Measurements from ENCODE around the gene HOXB4. TPM values are rescaled to one million over a fixed set of nuclear protein-coding genes. Genes with fewer than 3 reads are reported as not detected.

HOXB4 gene
- 22.6 TPM for total RNA-seq
- polyA plus RNA-seq (ENCODE audit: insufficient read depth, low read depth, low replicate concordance), result 4.4 TPM
- long read RNA-seq, donor 1, transcript HOXB4-201 (2 exons, 3,757 nt), result major isoform, 9 of 9 reads
- long read RNA-seq, donor 1, partial matches to known transcripts, result 0 of 9 reads
- long read RNA-seq, donor 1, other reads (novel, unspliced or antisense), result 0 of 9 reads
- long read RNA-seq, donor 2, partial matches to known transcripts, result 0 of 2 reads
- long read RNA-seq, donor 2, other reads (novel, unspliced or antisense), result 0 of 2 reads
- long read RNA-seq, donor 3, transcript HOXB4-201 (2 exons, 3,757 nt), result major isoform, 13 of 13 reads
- long read RNA-seq, donor 3, partial matches to known transcripts, result 0 of 13 reads
- long read RNA-seq, donor 3, other reads (novel, unspliced or antisense), result 0 of 13 reads
- long read RNA-seq, donor 4, transcript HOXB4-201 (2 exons, 3,757 nt), result major isoform, 7 of 7 reads
- long read RNA-seq, donor 4, partial matches to known transcripts, result 0 of 7 reads
- long read RNA-seq, donor 4, other reads (novel, unspliced or antisense), result 0 of 7 reads
- long read RNA-seq, donor 5, partial matches to known transcripts, result 0 of 1 reads
- long read RNA-seq, donor 5, other reads (novel, unspliced or antisense), result 0 of 1 reads
- long read RNA-seq, donor 6, partial matches to known transcripts, result 0 of 3 reads
- long read RNA-seq, donor 6, other reads (novel, unspliced or antisense), result 0 of 3 reads
- long read RNA-seq, donor 7, partial matches to known transcripts, result 0 of 2 reads
- long read RNA-seq, donor 7, other reads (novel, unspliced or antisense), result 0 of 2 reads
- long read RNA-seq, donor 8, transcript HOXB4-201 (2 exons, 3,757 nt), result major isoform, 13 of 13 reads
- long read RNA-seq, donor 8, partial matches to known transcripts, result 0 of 13 reads
- long read RNA-seq, donor 8, other reads (novel, unspliced or antisense), result 0 of 13 reads
- long read RNA-seq, donor 9, partial matches to known transcripts, result 0 of 4 reads
- long read RNA-seq, donor 9, other reads (novel, unspliced or antisense), result 0 of 4 reads
- long read RNA-seq, donor 10, transcript HOXB4-201 (2 exons, 3,757 nt), result major isoform, 7 of 7 reads
- long read RNA-seq, donor 10, partial matches to known transcripts, result 0 of 7 reads
- long read RNA-seq, donor 10, other reads (novel, unspliced or antisense), result 0 of 7 reads

- Histone ChIP-seq H3K9me3 (ENCODE audit: control insufficient read depth in 2 of 3, insufficient read depth in 1 of 3, low read length in 3 of 3) (no peaks in the 10 kb centered on the region), H3K4me1 (ENCODE audit: control insufficient read depth in 2 of 3, insufficient read depth in 2 of 3, low read depth in 1 of 3, low read length in 3 of 3) (peaks cover 2 to 19% (median 5%) of the 10 kb centered on the region in 3 donors), H3K36me3 (ENCODE audit: control insufficient read depth in 2 of 3, insufficient read depth in 3 of 3, low read length in 3 of 3) (no peaks in the 10 kb centered on the region), H3K4me3 (ENCODE audit: low read length in 3 of 3) (peak within 1 kb of the TSS; percentile 68 to 77 (median 71)), H3K27ac (ENCODE audit: low read depth in 2 of 2, low read length in 2 of 2) (peak within 1 kb of the TSS; percentile 95 to 97), H3K27me3 (ENCODE audit: control insufficient read depth, insufficient read depth, low read length) (no peaks in the 10 kb centered on the region), H3K9ac (ENCODE audit: low read length in 3 of 3) (peak within 1 kb of the TSS; percentile 37 to 91 (median 44))
- DNase-seq, result peak; percentile 93 to 95 (median 94)
- no peak for FAIRE-seq
- intact Hi-C loops (cut with DNase I), result loop anchor here (5.0 kb wide), 1 partner anchor 36 kb away; no protein-coding TSS in a partner anchor
- TF ChIP-seq CTCF (IDR thresholded peaks at IDR 0.05; ENCODE audit: borderline replicate concordance, extremely low read depth, insufficient read depth), result no peak
These were observed at the start of gene HOXB4 for GRCh38 chr17:48577946-48578615. HOXB4 (minus strand) TSS chr17:48578350; CDS start chr17:48578319, 31 bp downstream.

GRCh38 chr17:48627118-48627597 lies 49.0 kb upstream of the HOXB4 start:
- Histone ChIP-seq H3K4me3 (ENCODE audit: low read length in 3 of 3) (peak overlapping the region in 2 of 3 donors; percentile 2 to 46), H3K27me3 (ENCODE audit: control insufficient read depth, insufficient read depth, low read length) (peaks cover 58% of the 10 kb centered on the region), H3K27ac (ENCODE audit: low read depth in 2 of 2, low read length in 2 of 2) (peak overlapping the region; percentile 33 to 59), H3K9ac (ENCODE audit: low read length in 3 of 3) (peak overlapping the region in 1 of 3 donors; percentile 6), H3K9me3 (ENCODE audit: control insufficient read depth in 2 of 3, insufficient read depth in 1 of 3, low read length in 3 of 3) (no peaks in the 10 kb centered on the region), H3K4me1 (ENCODE audit: control insufficient read depth in 2 of 3, insufficient read depth in 2 of 3, low read depth in 1 of 3, low read length in 3 of 3) (peaks cover 0 to 5% (median 0%) of the 10 kb centered on the region in 3 donors), H3K36me3 (ENCODE audit: control insufficient read depth in 2 of 3, insufficient read depth in 3 of 3, low read length in 3 of 3) (no peaks in the 10 kb centered on the region)
- no peak for FAIRE-seq
- no peak for TF ChIP-seq CTCF (IDR thresholded peaks at IDR 0.05; ENCODE audit: borderline replicate concordance, extremely low read depth, insufficient read depth)
- intact Hi-C loops (cut with DNase I), result no loop called here
- DNase-seq, result peak in 2 of 5 donors; percentile 32 to 48
